Measurements from ENCODE around the gene EGFL6. TPM values are rescaled to one million over a fixed set of nuclear protein-coding genes. Genes with fewer than 3 reads are reported as not detected.
"Not testable (repeated sequence)": the region's sequence is repeated elsewhere in the genome, so short reads cannot be mapped to it uniquely, and the experiment has no call there.

The EGFL6 gene
- total RNA-seq, 1 donor from 2014 or later = not detected

DNA sequence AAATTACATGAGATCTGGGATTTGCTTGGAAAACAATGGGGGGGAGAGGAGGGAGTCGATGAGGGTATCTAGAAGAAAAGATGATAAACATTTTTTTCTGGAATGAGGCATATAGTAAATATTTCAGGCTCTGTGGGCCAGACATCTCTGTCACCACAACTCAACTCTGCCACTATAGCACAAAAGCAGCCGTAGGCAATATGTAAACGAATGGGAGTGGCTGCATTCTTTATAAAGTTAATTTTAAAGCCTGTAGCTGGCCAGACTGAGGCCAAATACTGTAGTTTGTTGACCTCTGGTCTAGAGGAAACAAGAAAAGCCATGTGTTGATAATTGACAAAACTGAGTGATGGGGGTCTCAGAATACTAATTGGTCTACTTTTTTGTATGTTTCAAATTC is 69.4 kb downstream of the EGFL6 start:
- Mint-ChIP-seq H3K9me3 (ENCODE audit: unreplicated experiment) (peaks cover 22% of the 10 kb centered on the region), H3K36me3 (ENCODE audit: unreplicated experiment) (no peaks in the 10 kb centered on the region), H3K27ac (ENCODE audit: unreplicated experiment) (no peak overlapping the region), H3K4me3 (ENCODE audit: unreplicated experiment) (no peak overlapping the region), H3K4me1 (ENCODE audit: unreplicated experiment) (peaks cover 4% of the 10 kb centered on the region), H3K27me3 (ENCODE audit: unreplicated experiment) (no peaks in the 10 kb centered on the region)
- DNase-seq (ENCODE audit: extremely low spot score, unreplicated experiment) = no peak
- TF ChIP-seq, protein P1, sequence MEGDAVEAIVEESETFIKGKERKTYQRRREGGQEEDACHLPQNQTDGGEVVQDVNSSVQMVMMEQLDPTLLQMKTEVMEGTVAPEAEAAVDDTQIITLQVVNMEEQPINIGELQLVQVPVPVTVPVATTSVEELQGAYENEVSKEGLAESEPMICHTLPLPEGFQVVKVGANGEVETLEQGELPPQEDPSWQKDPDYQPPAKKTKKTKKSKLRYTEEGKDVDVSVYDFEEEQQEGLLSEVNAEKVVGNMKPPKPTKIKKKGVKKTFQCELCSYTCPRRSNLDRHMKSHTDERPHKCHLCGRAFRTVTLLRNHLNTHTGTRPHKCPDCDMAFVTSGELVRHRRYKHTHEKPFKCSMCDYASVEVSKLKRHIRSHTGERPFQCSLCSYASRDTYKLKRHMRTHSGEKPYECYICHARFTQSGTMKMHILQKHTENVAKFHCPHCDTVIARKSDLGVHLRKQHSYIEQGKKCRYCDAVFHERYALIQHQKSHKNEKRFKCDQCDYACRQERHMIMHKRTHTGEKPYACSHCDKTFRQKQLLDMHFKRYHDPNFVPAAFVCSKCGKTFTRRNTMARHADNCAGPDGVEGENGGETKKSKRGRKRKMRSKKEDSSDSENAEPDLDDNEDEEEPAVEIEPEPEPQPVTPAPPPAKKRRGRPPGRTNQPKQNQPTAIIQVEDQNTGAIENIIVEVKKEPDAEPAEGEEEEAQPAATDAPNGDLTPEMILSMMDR (IDR thresholded peaks at IDR 0.05) = no peak

DNA sequence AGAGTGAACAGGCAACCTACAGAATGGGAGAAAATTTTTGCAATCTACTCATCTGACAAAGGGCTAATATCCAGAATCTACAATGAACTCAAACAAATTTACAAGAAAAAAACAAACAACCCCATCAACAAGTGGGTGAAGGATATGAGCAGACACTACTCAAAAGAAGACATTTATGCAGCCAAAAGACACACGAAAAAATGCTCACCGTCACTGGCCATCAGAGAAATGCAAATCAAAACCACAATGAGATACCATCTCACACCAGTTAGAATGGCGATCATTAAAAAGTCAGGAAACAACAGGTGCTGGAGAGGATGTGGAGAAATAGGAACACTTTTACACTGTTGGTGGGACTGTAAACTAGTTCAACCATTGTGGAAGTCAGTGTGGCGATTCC is 72.3 kb downstream of the EGFL6 start:
- H3K9me3 Mint-ChIP-seq (ENCODE audit: unreplicated experiment) = peaks cover 11% of the 10 kb centered on the region
- H3K4me3 Mint-ChIP-seq (ENCODE audit: unreplicated experiment); H3K27ac Mint-ChIP-seq (ENCODE audit: unreplicated experiment); DNase-seq (ENCODE audit: extremely low spot score, unreplicated experiment); H3K27me3 Mint-ChIP-seq (ENCODE audit: unreplicated experiment); H3K36me3 Mint-ChIP-seq (ENCODE audit: unreplicated experiment); H3K4me1 Mint-ChIP-seq (ENCODE audit: unreplicated experiment): not testable (repeated sequence)

DNA sequence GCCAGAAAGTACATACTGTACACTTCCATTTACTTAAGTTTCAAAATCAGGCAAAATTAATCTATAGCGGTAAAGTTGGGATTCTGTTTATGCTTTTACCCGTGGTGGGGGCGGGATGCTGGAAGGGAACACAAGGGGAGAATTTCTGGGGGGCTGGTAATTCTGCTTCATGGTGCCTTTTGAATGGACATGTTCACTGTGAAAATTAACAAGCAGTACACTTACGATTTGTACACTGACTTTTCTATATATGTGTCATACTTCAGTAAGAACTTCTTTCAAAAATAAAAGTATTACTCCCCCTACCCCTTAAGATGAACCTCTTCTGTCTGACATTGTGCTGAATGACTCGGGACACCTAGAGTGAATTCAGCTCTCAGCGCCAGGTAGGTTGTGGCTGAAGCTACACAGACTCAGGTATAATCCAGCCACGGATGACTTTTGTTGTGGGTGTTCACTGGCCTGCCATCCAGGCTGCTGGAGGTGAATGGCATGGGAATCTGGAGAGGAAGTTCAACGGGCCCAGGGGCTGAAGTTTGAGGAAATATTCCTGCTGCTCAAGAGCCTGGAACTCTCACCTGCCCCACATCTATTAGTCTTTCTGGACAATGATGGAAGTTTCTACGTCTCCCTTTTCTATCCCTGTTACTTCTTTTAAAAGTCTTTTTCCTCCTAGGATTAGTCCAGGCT is 76.2 kb downstream of the EGFL6 start:
- H3K4me1 Mint-ChIP-seq (ENCODE audit: unreplicated experiment) = peaks cover 1% of the 10 kb centered on the region
- H3K27ac Mint-ChIP-seq (ENCODE audit: unreplicated experiment) = no peak overlapping the region
- H3K4me3 Mint-ChIP-seq (ENCODE audit: unreplicated experiment) = no peak overlapping the region
- no peaks in the 10 kb centered on the region for H3K36me3 Mint-ChIP-seq (ENCODE audit: unreplicated experiment)
- no peaks in the 10 kb centered on the region for H3K9me3 Mint-ChIP-seq (ENCODE audit: unreplicated experiment)
- TF ChIP-seq, protein P1 (IDR thresholded peaks at IDR 0.05) = no peak
- H3K27me3 Mint-ChIP-seq (ENCODE audit: unreplicated experiment) = no peaks in the 10 kb centered on the region
- DNase-seq (ENCODE audit: extremely low spot score, unreplicated experiment) = no peak

DNA sequence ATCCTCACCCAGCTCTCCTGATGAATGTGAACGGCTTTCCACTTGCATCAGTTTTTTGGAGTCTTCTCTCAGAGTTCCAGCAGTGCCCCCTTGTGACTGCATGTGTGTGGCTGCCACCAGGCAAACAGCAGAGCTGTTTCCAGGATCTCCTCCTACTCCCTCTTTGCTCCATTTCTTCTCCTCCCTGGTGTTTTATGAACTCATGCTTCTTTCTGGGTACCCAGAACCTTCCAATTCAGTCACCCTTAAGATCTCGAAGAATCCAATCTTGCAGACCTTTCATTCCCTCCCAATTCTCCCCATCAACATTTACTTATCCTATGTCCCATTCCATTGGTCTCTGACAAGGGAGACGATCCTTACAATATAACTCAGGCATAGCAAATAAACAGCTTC is 76.8 kb downstream of the EGFL6 start:
- H3K4me1 Mint-ChIP-seq (ENCODE audit: unreplicated experiment) = peaks cover 1% of the 10 kb centered on the region
- DNase-seq (ENCODE audit: extremely low spot score, unreplicated experiment) = peak; percentile 87
- no peaks in the 10 kb centered on the region for H3K36me3 Mint-ChIP-seq (ENCODE audit: unreplicated experiment)
- H3K9me3 Mint-ChIP-seq (ENCODE audit: unreplicated experiment) = no peaks in the 10 kb centered on the region
- H3K27me3 Mint-ChIP-seq (ENCODE audit: unreplicated experiment) = no peaks in the 10 kb centered on the region
- H3K27ac Mint-ChIP-seq (ENCODE audit: unreplicated experiment) = no peak overlapping the region
- TF ChIP-seq, protein P1 (IDR thresholded peaks at IDR 0.05) = peak; percentile 81
- no peak overlapping the region for H3K4me3 Mint-ChIP-seq (ENCODE audit: unreplicated experiment)

DNA sequence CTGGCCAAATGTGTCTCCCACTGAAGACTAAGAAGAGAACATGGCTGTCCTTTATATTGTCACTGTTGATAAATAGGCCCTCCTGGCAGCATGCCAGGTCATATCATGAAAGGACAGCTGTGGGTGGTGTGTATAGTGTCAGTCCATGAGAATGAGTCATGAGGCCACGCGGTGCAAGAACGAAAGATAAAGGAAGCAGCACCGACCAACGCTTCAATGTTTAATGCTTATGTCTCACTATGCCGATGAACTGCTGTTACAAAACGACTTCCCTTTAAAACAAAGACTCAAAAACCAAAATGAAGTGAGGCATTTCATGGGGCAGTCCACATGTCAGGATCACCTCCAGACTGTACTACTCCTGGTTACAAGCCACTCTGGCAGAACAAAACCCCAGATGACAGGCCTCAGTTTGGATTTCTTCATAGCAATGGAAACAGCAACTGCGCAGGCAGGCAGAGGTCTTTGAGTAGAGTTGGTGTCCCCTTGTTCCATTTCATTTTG is 78.4 kb downstream of the EGFL6 start:
- no peak overlapping the region for H3K4me3 Mint-ChIP-seq (ENCODE audit: unreplicated experiment)
- H3K4me1 Mint-ChIP-seq (ENCODE audit: unreplicated experiment) = peaks cover 6% of the 10 kb centered on the region
- TF ChIP-seq, protein P1 (IDR thresholded peaks at IDR 0.05) = no peak
- no peaks in the 10 kb centered on the region for H3K36me3 Mint-ChIP-seq (ENCODE audit: unreplicated experiment)
- H3K9me3 Mint-ChIP-seq (ENCODE audit: unreplicated experiment) = no peaks in the 10 kb centered on the region
- DNase-seq (ENCODE audit: extremely low spot score, unreplicated experiment) = no peak
- no peaks in the 10 kb centered on the region for H3K27me3 Mint-ChIP-seq (ENCODE audit: unreplicated experiment)
- no peak overlapping the region for H3K27ac Mint-ChIP-seq (ENCODE audit: unreplicated experiment)

DNA sequence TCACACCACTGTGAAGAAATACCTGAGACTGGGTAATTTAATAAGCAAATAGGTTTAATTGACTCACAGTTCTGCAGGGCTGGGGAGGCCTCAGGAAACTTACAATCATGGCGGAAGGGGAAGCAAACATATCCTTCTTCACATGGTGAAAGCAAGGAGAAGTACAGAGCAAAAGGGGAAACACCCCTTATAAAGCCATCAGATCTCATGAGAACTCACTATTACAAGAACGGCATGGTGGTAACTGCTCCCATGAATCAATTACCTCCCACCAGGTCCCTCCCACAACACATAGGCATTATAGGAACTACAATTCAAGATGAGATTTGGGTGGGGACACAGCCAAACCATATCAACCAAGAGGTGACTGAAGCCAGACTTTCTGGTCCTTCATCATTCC is 78.9 kb downstream of the EGFL6 start:
- not testable (repeated sequence) for H3K4me3 Mint-ChIP-seq (ENCODE audit: unreplicated experiment); DNase-seq (ENCODE audit: extremely low spot score, unreplicated experiment); H3K36me3 Mint-ChIP-seq (ENCODE audit: unreplicated experiment); H3K4me1 Mint-ChIP-seq (ENCODE audit: unreplicated experiment); H3K27me3 Mint-ChIP-seq (ENCODE audit: unreplicated experiment); H3K27ac Mint-ChIP-seq (ENCODE audit: unreplicated experiment); H3K9me3 Mint-ChIP-seq (ENCODE audit: unreplicated experiment)

Data from osteocyte (in vitro differentiated cells).